Fibroblast of skin of scalp (primary cell): ENCODE measurements around the gene UBE2G2.
A peak's percentile ranks its signal among the peaks of the same experiment; 100 is the strongest.
"Not testable (repeated sequence)": the region's sequence is repeated elsewhere in the genome, so short reads cannot be mapped to it uniquely, and the experiment has no call there.

Experiments used
- DNase-seq: peaks from one replicate; pipeline ENCODE4 v3.0.0-alpha.2; 2013

Gene UBE2G2

GRCh38 chr21:44836349-44836665, 34.7 kb upstream of the UBE2G2 start:
- no peak for DNase-seq

- DNase-seq: no peak
These were observed 34.0 kb upstream of the UBE2G2 start for GRCh38 chr21:44835647-44835973.

GRCh38 chr21:44834951-44835646, 33.5 kb upstream of the UBE2G2 start:
- no peak for DNase-seq

- no peak for DNase-seq
These were observed 32.8 kb upstream of the UBE2G2 start for GRCh38 chr21:44834231-44834950.

- DNase-seq: no peak
These were observed 32.0 kb upstream of the UBE2G2 start for GRCh38 chr21:44833663-44834062.

- DNase-seq: not testable (repeated sequence)
These were observed 31.1 kb upstream of the UBE2G2 start for GRCh38 chr21:44832516-44833255.

- DNase-seq: no peak
These were observed 29.7 kb upstream of the UBE2G2 start for GRCh38 chr21:44831227-44831860.

GRCh38 chr21:44829507-44830092, 28.0 kb upstream of the UBE2G2 start:
- DNase-seq: no peak

- no peak for DNase-seq
These were observed 26.9 kb upstream of the UBE2G2 start for GRCh38 chr21:44828362-44829056.

GRCh38 chr21:44823179-44823660, 21.6 kb upstream of the UBE2G2 start:
- DNase-seq: no peak

GRCh38 chr21:44822484-44823178, 21.0 kb upstream of the UBE2G2 start:
- no peak for DNase-seq

- peak; percentile 76 for DNase-seq
These were observed 19.2 kb upstream of the UBE2G2 start for GRCh38 chr21:44820851-44821250.

- DNase-seq: no peak
These were observed 17.9 kb upstream of the UBE2G2 start for GRCh38 chr21:44819283-44820243.

- no peak for DNase-seq
These were observed 17.0 kb upstream of the UBE2G2 start for GRCh38 chr21:44818640-44819011.

- peak; percentile 88 for DNase-seq
These were observed 16.5 kb upstream of the UBE2G2 start, which contains the start of gene SUMO3 for GRCh38 chr21:44817914-44818639. TSS of gene SUMO3 (minus strand) at chr21:44818062. CDS start at chr21:44817968, 94 bp downstream.

- DNase-seq: peak; percentile 91
These were observed 15.9 kb upstream of the UBE2G2 start for GRCh38 chr21:44817506-44817880.

GRCh38 chr21:44816761-44817505, 15.3 kb upstream of the UBE2G2 start:
- no peak for DNase-seq

- no peak for DNase-seq
These were observed 14.4 kb upstream of the UBE2G2 start for GRCh38 chr21:44815852-44816628.
